ENCODE results near the gene APLF.

The APLF gene, protein sequence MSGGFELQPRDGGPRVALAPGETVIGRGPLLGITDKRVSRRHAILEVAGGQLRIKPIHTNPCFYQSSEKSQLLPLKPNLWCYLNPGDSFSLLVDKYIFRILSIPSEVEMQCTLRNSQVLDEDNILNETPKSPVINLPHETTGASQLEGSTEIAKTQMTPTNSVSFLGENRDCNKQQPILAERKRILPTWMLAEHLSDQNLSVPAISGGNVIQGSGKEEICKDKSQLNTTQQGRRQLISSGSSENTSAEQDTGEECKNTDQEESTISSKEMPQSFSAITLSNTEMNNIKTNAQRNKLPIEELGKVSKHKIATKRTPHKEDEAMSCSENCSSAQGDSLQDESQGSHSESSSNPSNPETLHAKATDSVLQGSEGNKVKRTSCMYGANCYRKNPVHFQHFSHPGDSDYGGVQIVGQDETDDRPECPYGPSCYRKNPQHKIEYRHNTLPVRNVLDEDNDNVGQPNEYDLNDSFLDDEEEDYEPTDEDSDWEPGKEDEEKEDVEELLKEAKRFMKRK

DNA sequence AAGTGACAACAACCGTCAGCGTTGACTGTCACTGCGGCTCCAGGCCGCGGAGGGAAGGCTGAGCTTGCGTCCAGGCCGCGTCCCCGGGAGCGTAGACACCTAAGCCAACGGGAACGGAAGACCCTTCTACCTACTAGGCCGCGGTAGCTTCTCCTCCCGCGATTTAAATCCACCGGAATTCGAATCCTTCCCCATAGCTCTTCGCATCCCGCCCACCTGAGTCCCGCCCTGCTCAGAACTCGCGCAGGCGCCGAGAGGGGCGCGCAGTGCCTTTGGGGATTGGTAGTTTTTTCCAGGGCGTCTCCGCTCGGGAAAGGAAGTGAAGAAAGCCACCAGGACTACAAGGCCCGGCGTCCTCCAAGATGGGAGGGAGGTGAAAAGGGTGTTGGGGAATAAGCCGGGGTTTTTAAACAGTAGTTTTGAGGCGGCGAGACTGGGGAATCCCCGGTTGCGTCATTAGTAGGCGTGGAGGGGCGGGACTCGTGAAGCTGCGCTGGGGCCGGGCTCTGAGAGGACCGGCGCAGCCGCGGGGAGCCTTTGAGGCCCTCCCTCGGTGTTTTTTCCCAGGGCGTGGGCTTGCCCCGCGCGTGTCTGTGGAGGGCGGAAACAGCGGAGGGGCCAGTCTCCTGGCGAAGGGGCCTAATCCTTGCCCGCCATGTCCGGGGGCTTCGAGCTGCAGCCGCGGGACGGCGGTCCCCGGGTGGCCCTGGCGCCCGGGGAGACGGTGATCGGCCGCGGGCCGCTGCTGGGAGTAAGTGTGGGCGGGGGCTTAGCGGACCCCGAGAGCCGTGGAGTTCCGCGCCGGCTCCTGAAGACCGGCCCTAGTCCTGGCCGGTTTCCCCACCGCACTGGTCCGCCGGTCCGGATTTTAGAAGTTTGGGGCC, at the start of gene APLF, which contains the start of gene FBXO48:
Gene APLF, plus strand, starts transcription at position 509 of the 884 bp plus-strand sequence. Its CDS starts 147 bp downstream, at position 656.
Gene FBXO48, minus strand, starts transcription at position 218 of the 884 bp plus-strand sequence. CDS start 2,149 bp downstream, outside the sequence.
- peak; percentile 99 for DNase-seq (ENCODE audit: low spot score)

DNA sequence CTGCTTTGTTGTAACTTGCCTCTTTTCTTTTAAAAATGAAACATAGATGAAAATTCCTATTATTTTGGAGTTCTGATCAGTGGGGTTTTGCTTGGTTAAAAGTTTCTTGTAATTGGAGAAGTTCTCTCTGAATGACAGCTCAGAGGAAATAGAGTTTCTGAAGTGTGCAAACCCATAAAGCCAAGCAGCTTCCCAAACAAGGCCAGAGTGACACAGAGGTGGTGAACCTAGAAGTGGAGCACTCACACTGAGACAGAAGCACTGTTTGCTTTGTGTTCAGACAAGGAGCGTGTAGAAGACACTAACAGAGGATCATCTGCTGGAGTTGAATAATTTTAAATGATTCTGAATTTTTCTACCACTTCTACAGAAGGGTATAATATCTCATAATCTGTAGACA, 49.5 kb upstream of the APLF start:
- no peak for DNase-seq (ENCODE audit: low spot score)

GRCh38 chr2:68418419-68418818, 49.0 kb upstream of the APLF start:
- DNase-seq (ENCODE audit: low spot score), result no peak

DNA sequence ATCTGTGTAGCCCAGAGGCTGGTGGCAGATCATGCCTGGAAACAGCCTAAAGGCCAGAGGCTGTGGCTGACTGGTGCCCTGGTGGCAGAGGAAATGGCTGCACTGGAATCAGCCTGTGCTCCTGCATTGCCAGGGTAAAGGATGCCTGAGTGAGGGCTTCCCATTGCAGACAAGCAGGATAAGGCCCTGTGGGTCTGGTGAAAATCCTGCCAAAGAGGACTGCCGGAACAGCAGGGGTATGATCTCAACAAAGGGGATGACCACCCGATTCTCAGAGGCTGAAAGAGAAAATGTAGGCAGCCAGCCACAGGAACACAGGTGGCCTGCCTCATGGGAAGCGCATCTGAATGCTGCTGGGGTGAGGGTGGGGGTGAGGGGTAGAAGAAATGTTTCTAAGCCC, 48.5 kb upstream of the APLF start:
- no peak for DNase-seq (ENCODE audit: low spot score)

GRCh38 chr2:68420254-68420910, 47.0 kb upstream of the APLF start:
- DNase-seq (ENCODE audit: low spot score), result no peak

- DNase-seq (ENCODE audit: low spot score), result no peak
These were observed 43.3 kb upstream of the APLF start for GRCh38 chr2:68423966-68424650.

- no peak for DNase-seq (ENCODE audit: low spot score)
These were observed 41.9 kb upstream of the APLF start for GRCh38 chr2:68425503-68425902.

GRCh38 chr2:68426446-68426845, 40.9 kb upstream of the APLF start:
- DNase-seq (ENCODE audit: low spot score), result no peak

DNA sequence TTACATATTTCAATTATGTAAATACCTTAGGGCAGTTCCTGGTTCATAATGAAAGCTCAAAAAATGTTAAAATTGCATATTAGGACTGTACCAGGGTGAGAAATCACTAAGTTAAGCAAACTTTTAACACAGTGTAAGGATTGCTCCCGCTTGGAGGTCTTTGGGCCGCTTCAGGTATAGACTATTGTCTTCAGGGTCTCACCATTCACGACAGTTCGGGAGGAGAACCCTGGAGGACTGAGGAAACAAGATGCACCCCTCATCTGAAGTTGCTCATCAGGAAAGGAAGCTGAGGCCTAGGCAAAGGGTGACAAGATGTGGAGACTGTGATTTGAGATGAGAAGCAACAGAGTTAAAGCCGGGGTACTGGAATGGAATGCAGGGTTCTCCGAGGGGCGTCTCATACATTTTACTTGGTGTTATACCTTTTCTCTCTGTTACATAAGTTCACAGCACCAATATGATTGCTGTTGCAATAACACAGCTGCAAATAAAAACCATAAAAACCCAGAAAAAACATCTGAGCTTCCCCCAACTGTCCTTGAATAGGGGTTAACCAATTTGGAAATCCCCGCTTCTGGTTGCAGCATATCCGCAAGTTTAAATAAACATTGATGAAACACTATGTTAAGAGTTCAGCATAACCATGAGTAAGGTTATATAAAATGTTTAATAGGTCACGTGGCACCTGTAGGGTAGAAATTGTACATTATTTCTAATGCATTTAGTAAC, 40.4 kb upstream of the APLF start:
- peak; percentile 43 for DNase-seq (ENCODE audit: low spot score)

DNA sequence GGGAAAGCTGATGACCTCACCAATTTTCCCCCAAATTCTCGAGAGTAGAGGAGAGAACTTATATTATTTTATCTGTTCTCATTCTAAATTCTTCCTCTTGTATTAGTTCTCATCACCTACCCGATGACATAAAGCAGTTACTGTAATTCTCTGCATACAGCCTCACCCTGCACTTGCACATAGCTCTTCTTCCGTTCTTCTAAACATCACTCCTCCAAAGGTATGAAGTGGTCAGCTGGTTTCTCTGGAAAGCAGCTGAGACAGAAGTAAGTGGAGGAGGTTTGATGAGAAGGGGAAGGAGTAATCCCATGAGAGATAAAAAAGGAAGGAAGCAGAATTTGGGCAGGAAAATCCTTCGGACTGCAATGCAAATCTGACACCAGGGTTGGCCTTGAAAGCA, 39.3 kb upstream of the APLF start:
- no peak for DNase-seq (ENCODE audit: low spot score)

DNA sequence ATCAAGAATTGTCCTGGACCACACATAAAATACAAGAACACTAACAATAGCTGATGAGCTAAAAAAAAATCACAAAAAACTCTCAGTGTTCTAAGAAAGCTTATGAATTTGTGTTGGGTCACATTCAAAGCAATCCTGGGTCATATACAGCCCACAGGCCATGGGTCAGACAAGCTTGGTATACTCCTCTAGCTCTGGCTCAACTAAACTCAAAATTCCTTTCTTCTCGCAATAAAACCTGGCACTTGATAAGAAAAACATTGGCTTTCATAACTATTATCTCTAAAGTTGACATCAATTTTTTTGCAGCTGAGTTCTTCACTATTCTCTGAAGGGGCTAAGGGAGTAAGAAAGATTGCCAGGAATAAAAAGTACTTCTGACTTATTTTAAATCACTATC, 38.6 kb upstream of the APLF start:
- no peak for DNase-seq (ENCODE audit: low spot score)

- no peak for DNase-seq (ENCODE audit: low spot score)
These were observed 38.0 kb upstream of the APLF start for GRCh38 chr2:68429311-68429826.

GRCh38 chr2:68431316-68431972, 35.9 kb upstream of the APLF start:
- DNase-seq (ENCODE audit: low spot score), result no peak

DNA sequence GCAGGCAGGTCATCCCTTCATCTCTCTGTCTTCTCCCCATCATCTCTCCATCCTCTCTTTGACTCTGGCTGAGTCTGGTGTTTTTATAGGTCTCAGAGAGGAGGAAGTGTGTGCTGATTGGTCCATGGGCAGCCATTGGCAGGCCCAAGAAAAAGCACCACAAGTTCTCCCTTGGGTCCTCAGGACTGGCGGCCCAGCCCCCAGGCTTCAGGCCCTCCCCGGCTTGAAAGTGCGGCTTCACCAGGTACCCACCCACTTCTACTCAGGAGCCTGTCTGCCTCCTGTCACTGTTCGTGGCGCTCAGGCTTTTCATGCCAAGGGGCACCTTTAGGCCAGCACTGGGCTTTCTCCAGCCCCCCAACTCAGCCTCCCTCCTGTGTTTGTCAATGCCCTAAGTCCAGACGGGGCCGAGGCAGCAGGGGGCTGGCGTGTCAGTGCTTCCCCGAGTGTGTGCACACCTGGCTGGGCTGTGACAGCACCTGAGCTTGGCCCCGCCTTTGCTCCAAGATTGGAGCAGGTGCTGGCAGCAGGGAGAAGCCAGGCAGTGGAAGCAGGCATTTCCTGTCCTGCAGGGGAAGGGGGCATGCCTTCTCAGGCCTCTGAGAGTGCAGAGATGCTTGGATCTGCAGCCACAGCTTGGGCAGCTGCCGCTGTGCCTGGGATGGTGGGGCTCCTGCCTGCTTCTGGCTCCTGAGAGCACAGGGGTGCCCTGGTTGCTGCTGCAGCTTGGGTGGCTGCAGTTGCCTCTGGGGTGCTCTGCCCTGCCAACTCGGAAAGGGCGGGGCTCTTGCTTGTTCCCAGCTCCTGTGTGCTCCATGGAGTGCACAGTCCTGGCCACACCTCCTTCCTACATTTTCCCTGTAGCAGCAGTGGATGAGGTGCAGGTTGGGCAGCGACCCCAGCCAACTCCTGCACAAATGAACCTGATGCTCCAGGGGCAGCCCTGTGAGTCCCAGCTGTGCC, 34.4 kb upstream of the APLF start:
- DNase-seq (ENCODE audit: low spot score), result no peak

- no peak for DNase-seq (ENCODE audit: low spot score)
These were observed 32.4 kb upstream of the APLF start for GRCh38 chr2:68434981-68435380.

- DNase-seq (ENCODE audit: low spot score), result no peak
These were observed 31.8 kb upstream of the APLF start for GRCh38 chr2:68435615-68436014.

DNA sequence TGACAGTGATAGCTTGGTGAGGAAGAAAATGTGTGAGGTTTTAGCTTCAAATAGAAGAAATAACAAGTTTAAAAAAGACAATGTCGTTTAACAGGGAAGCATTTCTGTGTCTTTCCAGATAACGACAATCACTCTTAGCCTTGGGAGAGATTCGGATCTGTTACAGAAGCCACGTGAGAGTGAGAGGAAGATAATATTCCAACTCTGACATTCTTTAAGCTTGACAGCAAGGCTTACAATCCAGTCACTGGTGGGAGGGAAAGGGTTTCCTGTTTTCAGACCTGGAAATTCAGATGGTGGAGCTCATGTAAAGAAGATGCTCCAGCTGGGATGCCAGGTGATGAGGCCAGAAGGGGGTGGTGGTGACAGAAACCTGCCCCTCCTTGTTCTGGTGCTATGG, 31.1 kb upstream of the APLF start:
- DNase-seq (ENCODE audit: low spot score), result no peak

GRCh38 chr2:68438455-68439303, 28.7 kb upstream of the APLF start:
- no peak for DNase-seq (ENCODE audit: low spot score)

Data from CD4-positive, alpha-beta T cell treated with Interleukin-6 at 100 ng/mL for 8 hours (primary cell).